Activated CD4-positive, CD25-positive, alpha-beta regulatory T cell treated with anti-CD3 and anti-CD28 coated beads, Interleukin-2, amount 50 U/mL, for 24 hours (primary cell): ENCODE results near the gene JUN.

Experiments used
- ATAC-seq, 2 donors: fragments of 150-1000 bp; cut with Tn5 transposase; one replicate each; pipeline ENCODE4 v1.10.0; 2021; ENCODE audit warnings: mild to moderate bottlenecking in 1 of 2, moderate library complexity in 1 of 2

The JUN gene

DNA sequence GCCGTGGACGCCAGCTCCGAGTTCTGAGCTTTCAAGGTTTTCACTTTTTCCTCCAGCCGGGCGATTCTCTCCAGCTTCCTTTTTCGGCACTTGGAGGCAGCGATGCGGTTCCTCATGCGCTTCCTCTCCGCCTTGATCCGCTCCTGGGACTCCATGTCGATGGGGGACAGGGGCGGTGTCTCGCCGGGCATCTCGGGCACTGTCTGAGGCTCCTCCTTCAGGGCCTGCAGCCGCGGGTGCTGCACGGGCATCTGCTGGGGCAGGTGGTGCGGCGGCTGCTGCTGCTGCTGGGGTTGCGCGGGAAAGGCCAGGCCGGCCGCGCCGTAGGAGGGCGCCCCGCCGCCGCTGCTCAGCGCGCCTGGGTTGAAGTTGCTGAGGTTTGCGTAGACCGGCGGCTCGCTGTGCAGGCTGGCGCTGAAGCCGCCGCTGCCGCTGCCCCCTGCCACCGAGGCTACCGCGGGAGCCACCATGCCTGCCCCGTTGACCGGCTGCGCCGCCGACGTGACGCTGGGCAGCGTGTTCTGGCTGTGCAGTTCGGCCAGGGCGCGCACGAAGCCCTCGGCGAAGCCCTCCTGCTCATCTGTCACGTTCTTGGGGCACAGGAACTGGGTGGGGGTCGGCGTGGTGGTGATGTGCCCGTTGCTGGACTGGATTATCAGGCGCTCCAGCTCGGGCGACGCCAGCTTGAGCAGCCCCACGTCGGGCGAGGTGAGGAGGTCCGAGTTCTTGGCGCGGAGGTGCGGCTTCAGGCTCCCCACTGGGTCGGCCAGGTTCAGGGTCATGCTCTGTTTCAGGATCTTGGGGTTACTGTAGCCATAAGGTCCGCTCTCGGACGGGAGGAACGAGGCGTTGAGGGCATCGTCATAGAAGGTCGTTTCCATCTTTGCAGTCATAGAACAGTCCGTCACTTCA lies 1.4 kb downstream of the JUN start:
- ATAC-seq, result no peak

DNA sequence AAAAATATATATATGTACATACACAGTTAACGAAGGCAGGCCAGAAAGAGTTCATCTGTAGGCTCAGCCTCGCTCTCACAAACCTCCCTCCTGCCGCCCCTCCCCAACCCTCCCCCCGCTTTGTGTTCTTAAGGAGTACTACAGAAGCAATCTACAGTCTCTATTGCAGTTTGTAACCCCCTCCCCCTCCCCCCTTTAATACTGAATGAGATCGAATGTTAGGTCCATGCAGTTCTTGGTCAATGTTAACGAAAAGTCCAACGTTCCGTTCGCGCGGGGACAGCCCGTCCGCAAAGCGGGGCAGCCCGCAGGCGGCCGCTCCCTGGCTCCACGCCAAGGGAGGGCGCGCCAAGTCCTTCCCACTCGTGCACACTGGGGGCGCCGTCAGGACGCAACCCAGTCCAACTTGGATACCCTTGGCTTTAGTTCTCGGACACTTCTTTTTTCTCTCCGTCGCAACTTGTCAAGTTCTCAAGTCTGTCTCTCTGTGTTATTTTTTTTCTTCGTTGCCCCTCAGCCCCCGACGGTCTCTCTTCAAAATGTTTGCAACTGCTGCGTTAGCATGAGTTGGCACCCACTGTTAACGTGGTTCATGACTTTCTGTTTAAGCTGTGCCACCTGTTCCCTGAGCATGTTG lies 2.2 kb downstream of the JUN start:
- no peak for ATAC-seq

DNA sequence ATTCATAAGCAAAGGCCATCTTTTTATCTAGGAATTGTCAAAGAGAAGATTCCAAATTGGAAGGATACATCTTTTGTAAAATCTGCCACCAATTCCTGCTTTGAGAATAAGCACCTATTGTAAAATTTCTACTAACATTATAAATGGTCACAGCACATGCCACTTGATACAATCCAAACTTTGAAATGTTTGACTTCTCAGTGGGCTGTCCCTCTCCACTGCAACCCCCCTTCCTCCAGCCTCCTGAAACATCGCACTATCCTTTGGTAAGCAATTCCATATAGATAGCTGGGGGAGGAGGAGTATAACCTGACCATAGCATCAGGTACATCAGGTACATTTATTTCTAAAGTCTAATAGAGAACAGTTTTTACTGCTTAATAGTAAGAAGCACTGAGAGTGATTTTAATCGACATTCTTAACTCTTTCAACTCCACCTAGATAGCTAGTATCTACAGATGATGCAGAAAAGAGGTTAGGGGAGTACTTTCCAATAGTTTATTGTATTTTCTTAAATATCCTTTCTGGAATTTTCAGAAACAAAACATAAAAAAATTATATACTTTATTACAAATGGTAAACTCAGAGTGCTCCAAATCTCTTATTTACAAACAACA lies 2.9 kb downstream of the JUN start:
- no peak for ATAC-seq

DNA sequence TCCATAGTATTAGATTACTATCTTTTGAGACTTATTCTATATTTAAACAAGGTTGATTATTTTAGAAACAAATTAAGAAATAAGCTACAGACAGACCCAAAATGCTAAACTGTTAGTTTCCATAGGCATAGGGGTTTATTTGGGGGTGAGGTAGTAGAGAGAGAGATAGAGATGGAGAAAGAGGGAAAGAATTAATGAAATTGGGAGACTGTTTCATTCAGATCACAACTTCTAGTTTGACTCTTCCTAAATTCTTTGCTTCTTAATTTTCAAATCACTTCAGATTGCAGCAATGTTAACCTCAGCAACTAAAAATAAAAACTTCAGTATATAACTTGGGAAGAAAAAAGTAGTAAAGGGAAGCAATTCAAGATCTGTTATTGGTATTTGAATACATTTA lies 3.4 kb downstream of the JUN start:
- no peak for ATAC-seq

DNA sequence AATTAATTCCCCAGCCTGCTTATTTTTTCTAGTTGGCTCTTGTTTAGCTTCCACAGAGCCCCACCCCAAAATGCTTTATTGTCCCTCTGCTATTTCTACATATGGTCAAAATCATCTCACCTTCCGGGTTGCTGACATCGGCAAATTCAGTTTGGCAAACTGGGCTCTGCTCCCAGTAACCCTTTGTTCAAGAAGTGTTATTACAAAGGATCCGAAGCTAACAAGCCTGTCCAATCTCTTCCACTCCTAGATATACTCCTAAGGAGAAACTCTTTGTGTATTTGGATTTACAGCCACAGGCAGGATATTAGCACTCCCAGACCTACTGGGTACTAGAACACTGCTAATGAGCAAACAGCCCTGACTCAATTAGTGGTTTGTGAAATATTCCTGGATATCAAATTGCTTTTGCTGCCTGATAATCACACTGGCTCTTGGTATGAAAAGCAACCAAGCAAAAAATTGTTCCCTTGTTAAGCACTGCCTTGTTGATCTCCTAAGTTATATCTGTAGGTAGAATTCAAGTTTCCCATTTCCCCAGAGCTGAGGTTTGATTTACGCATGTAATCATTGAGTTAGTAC lies 4.0 kb downstream of the JUN start:
- no peak for ATAC-seq

DNA sequence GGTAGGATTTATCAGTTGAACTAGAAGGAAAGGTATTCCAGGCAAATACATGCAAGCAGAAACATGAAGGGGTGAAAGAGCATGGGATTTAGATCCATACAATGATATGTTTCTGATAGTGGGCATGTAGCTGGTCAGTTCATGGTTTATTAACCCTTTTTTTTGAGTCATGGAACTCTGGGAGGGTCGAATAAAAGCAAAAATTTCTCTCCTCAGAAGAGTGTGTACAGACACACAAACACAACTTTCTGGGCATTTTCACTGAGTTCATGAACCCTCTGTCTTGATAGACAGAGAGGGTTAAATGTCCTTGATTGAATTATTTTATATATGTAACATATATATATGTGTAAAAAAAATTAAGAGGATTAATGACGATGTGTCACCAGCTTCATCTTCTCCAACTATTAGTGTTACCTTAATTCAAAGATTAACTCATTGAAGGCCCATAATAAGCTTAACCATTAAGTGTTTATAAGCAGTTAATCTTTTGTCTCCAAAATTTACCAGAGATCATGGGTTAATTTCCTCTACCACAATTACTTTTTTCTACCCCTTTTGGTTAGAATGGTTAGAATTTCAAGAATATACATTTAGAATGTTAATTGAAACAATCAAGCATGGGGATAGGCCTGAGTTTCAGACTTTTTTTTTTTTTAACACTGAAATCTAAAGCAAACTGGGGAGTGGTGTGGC lies 4.6 kb downstream of the JUN start:
- no peak for ATAC-seq

DNA sequence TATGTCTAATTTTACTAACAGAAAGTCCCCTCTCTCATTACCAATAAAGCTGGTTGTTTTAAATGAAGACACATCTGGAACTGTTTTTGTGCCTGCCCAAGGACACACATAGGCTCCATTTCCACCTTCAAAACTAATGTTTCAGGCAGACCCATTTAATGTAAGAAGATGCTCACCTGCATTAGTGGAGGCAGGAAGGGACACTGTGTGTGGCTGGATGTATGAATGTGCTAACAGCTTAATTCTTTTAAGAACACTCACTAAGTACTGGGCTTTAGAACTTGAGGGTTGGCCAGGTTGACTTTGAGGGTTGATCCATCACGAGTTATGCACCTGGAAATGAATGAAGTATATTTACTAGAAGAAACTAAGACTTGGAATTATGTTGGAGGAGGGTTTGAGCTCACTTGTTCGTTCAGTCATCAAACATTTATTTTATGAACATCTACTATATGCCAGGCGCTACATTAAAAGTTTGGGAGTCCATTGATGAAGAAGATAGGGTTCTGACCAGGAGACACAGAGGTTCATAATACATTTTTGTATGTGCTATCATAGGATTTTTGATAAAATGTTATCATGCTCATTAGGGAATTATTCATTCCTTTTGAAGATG lies 5.4 kb downstream of the JUN start:
- ATAC-seq, result no peak

DNA sequence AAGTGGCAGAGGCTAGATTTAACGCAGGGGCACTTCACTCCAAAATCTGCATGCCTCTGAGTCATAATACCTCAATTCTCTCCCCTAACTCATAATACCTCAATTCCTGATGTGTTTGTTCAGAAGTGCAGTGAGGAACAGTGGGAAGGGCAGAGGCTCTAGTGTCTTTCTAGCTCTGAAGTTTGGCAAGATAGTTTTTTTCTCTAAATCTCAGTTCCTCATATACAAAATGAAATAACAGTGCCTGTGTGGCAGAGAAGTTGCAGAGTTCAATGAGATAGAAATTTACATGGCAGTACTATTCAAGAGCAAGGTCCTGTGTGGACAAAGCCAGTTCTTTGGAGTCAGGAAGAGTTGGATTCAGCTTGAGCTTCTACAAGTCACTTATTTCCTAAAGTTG lies 9.8 kb downstream of the JUN start:
- no peak for ATAC-seq

DNA sequence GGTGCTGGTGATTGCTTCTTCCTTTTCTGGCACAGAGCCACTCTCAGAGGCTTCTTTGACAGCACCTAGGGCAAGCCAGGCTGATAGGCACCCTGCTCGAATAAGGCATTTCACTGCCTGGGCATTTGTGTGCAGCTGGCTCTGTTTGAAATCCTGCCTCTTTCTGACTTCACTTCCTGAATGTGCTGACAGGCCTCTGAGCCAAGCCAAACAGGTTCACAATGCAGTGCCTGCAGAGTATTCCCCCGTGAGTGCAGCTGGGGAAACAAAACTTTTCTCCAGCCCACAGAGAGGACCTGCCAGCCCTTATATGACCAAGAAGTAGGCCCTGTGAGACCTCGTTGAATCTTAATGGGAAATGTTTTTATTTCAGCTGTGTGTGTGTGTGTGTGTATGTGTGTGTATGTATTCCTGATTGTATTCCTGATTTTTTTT lies 10.4 kb downstream of the JUN start:
- no peak for ATAC-seq

DNA sequence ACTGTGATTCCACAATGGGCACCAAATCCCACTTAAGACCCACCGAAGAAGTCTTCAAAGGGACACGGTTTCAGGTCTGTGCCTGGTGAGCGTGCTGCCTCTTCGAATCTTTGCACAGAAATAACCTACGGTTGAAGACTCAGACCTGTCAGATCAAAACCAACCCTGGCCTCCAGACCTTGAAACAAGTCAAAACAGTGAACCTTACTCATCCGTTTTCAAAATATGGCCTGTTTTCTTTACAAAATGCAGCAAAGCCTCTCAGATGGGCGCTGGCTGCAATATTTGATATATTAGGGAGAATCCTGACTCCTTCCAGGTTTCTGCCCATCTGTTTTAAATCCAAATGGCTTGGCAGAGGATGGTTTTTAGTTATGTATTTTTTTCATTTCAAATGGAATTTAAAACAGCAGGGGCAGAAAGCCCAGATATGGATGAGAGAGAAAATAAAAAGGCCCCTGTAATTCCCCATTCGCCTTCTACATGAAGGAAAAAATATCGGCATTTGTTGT lies 14.0 kb downstream of the JUN start:
- no peak for ATAC-seq

DNA sequence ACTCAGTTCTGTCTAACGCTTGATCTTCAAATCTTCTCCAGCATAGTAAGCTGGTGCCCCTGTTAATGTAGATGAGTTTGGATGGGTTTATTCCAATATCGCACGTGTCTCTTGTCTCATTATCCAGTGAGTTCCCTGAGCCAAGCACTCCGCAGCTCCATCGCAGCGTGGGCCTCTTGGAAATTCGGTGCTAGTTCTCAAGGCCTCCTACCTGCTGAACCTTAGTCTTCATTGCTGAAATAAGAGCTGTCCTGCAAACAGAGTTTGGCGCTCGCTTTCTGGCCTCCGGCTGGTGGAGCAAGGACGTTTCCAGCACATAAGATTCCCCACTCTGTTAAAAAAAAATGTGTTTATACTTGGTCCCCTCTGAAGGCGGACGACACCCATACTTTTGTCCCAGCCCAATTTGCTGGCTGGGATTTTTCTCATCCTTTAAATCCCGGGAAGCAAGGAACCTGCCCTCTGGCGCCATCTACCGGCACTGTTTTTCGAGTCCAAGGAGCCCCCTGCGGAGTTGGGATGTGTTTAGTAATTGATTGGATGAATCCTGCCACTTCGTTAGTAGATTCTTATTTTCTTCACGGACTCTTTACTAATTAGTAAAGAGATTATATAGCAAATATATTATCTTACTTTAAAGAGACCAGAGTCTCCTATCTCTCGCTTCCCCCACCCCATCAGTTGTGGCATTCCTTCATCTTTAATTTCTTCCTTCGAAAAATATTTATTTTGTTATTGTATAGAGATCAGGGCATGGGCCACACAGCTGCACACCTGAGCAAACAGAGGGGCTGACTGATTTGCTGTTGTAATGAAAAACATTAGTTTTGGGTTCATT lies 14.7 kb downstream of the JUN start:
- no peak for ATAC-seq

DNA sequence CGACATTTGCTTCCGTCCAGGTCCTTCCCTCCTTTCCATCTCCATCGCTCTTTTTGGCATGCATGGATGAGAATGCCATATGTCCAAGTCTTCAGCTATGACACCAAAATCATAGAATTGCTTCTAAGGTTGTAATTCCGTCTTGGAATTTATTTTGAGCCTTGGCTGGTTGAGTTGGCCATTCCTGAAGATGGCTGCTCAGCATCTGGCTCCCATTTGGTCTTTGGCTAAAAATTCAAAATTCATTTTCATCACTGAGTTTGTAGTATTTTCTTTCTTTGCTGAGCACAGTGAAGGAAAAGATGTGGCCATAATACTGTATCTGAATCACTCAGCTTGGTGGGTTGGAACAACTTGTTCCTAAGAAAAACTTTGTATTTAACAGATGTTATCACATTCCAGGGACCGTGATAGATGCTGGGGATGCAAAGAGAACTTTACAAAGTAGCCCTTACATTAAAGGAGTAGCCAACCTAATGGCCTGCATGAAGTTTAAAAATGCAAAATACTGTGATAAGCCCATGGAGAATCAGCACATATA lies 15.6 kb downstream of the JUN start:
- no peak for ATAC-seq

DNA sequence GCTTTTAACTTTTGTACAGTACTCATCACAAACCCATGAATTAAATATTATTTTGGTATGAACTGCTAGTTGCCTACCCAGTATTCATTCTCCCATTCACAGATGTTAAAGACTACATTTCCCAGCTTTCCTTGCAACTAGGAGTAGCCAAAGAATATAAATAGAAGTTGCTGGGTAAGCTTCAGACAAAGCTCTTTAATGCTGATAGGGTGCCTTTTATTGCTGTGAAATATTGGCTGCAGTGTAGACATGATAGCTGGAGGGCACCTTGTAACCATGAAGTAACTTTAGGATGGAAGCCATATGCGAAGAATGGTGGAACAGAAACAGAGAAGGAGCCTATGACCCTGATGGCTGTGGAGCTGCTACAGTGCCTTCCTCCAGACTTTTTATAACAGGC lies 16.7 kb downstream of the JUN start:
- no peak for ATAC-seq

DNA sequence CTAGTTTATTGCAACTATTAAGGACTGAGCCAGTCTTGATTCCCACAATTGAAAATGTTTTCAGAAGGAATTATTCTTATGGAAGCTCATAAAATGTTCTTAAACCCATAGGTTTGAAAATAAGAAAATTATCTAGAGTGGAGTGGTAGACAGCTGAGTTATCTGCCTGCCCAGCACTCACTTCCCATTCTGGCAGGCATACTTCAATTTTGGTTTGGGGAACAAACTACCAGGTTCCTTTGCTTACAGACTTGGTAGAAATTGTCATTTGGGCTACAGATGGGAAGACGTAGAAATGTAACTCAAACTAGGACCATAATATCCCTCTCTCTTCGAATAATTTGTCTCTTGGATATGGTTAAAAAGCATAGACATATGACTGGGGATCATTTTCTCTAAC lies 18.4 kb downstream of the JUN start:
- ATAC-seq, result no peak

DNA sequence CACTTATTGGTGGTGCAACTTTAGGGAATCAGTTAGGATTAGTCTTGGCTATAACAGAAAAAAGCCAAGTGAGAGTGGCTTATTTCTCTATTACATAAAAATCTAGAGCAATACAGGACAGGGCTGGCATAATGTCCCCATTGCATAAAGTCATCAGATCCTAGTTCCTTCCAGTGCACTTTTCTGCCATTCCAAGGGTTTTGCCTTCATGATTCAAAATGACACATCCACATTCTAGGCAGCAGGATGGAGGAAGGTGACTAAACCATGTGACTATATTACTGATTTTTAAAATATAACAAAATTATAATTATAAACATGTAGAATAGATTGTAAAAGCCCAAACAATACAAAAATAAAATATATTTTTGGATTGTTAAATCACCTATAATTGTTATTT lies 18.8 kb downstream of the JUN start:
- no peak for ATAC-seq

DNA sequence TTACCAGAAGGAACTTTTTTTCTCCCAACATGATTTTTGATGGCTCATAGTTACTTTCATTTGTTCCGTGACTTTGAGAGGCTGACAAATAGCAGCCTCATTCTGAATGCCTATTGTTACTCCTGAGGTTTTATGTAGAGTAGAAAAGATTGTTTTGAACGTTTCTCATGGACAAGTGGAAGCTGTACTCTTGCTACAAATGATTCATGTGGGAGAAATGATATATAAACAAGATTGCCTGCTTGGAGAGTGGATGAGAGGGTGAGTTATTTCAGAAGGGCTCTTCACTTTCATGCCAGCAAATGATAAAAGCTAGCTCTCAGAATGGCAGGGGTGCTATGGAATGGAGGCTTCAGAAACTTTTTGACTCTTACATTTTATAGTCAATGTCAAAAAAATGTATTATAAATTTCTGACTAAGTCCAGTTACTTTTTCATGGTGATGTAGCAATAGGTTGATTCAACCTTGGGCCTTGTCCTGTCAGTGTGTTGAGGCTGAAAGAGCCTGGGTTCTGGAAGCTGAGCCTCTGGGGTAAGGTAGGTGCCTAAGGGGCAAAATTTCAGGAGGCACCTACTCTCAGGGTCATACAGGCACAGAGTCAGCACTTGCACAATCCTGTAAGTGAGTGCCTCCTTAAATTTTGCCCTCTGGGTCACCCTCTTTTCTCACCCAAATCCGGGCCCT lies 19.4 kb downstream of the JUN start:
- ATAC-seq, result no peak

DNA sequence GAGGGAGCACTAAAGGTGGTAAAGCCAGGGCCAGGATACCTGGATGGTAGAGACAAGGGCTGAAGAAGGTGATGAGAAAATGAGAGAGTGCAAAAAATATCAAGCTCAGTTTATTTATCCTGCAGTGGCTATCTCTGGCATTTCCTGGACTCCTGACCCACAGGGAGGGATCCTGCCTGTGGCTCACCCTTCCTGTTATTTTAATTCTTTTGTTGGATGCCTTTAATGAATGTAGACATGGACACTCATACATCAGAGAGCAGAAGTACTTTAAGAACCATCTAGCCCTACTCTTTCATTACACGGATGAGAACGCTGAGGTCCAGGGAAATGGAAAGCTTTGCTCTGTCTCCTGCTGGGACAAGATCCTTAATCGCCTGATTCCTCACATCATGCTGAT lies 20.6 kb downstream of the JUN start:
- ATAC-seq, result no peak

DNA sequence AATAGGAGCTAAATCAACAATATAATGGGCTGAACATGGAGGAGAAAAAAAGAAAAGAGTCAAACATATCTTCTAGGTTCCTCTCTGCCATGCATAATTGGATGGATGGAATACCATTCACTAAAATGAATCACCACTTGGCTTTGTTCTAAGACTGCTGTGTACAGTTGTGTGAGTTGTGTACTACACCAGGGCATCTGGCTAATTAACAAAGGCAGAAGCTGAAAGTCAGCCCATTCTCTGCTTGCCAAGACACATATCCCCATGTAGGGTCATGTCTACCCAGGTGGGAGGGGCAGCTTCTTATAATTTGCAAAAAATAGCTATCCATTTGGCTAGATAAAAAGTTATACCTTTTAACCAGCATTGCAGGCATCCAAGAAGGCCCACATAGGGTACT lies 21.0 kb downstream of the JUN start:
- ATAC-seq, result no peak

DNA sequence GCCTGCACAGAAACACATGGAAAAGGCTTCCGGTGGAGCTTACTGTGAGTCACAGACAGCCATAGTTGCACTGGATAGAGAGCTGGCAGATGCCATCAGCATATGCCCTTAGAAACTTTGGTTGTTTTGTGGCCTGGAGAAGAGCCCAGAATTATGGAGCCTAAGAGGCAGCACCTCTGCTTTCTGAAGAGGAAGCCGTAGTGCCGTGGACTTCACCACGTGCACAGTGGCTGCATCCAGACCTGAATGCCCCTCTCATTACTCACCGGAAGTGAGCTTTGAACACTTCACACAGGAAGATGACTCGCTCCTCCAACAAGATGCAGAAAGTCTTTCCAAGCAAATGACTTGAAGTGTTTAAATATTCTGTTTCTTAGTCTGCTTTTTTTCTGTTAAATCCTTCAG lies 28.4 kb downstream of the JUN start:
- peak; percentile 97 for ATAC-seq
